GM12891 (cell line): ENCODE measurements around the gene ABHD4.

Experiments
- POLR2A ChIP-seq: IDR thresholded peaks from 2 replicates; pipeline ENCODE4 v1.6.1; 2011; ENCODE audit warnings: low read depth, low read length, control low read depth
- TAF1 ChIP-seq: IDR thresholded peaks from 2 replicates; pipeline ENCODE4 v1.6.1; 2011; ENCODE audit warnings: low read depth, low read length, control low read depth

DNA sequence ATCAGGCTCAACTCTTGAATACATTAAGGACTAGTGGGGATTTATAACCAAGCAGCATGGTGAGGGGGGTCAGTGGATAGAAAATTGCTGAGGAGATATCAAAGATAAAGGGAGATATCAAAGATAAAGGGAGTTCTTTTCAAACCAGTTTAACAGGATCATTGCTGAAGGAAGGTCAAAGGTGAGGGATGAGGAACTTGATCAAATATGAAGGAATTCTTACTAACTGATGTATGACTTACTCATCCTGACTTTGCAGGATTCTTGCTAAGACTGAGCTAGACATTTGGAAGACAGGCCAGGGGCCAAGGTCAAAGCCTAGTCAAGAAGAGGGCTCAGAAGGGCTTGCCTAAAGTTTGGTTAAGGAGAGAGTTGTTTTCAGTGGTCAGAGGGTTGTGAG lies 4.8 kb downstream of the ABHD4 start:
- TF ChIP-seq TAF1 (no peak), POLR2A (no peak)
